OCI-LY3 (cell line): ENCODE results near the gene GPM6B.

Experiments used
- H2AFZ ChIP-seq: fragments of 200-600, 300-600 bp; shearing (Covaris generic); 2 replicates; pipeline ENCODE4 v1.6.0; 2014; ENCODE audit warnings: antibody characterized with exemption, low read depth, low read length
- H3K27ac ChIP-seq: fragments of 200-600, 300-600 bp; sonication (generic); 2 replicates; pipeline ENCODE4 v1.5.1; 2014; ENCODE audit warnings: mild to moderate bottlenecking, low read length, moderate library complexity, mixed read lengths
- H3K27me3 ChIP-seq: fragments of 200-600, 300-600 bp; sonication (generic); 2 replicates; pipeline ENCODE4 v1.6.1; 2014; ENCODE audit warnings: low read depth, low read length, mixed read lengths
- H3K36me3 ChIP-seq: fragments of 200-600, 300-600 bp; sonication (generic); replicated peaks from 2 replicates; pipeline ENCODE3; 2014; ENCODE audit warnings: low read depth, low read length, mixed read lengths
- H3K4me1 ChIP-seq: fragments of 300-600, 200-600 bp; sonication (generic); 2 replicates; pipeline ENCODE4 v1.6.1; 2014; ENCODE audit warnings: low read length, mixed read lengths
- H3K4me2 ChIP-seq: fragments of 200-600, 300-600 bp; sonication (generic); 2 replicates; pipeline ENCODE4 v1.6.1; 2014; ENCODE audit warnings: low read length, mixed read lengths
- H3K4me3 ChIP-seq: fragments of 300-600, 200-600 bp; sonication (generic); 2 replicates; pipeline ENCODE4 v1.5.1; 2014; ENCODE audit warnings: antibody characterized with exemption, mild to moderate bottlenecking, low read length, moderate library complexity
- H3K79me2 ChIP-seq: fragments of 300-600, 200-600 bp; shearing (Covaris generic); 2 replicates; pipeline ENCODE4 v1.6.1; 2014; ENCODE audit warnings: mild to moderate bottlenecking, low read length, mixed read lengths
- H3K9ac ChIP-seq: fragments of 300-600, 200-600 bp; shearing (Covaris generic); 2 replicates; pipeline ENCODE4 v1.6.0; 2014; ENCODE audit warnings: mild to moderate bottlenecking, low read length, moderate library complexity
- H3K9me3 ChIP-seq: fragments of 200-600, 300-600 bp; shearing (Covaris generic); 2 replicates; pipeline ENCODE4 v1.6.1; 2014; ENCODE audit warnings: low read length, mixed read lengths; ENCODE audit not compliant: insufficient read depth
- H4K20me1 ChIP-seq: fragments of 200-600, 300-600 bp; sonication (generic); 2 replicates; pipeline ENCODE4 v1.6.1; 2016; ENCODE audit warnings: low read length, mixed read lengths; ENCODE audit not compliant: insufficient read depth
- CTCF ChIP-seq: fragments of 200-600, 300-600 bp; sonication (generic); IDR thresholded peaks from 2 replicates; pipeline ENCODE4 v1.5.1; 2014; ENCODE audit warnings: antibody characterized with exemption, low read length, low read depth
- EZH2phosphoT487 ChIP-seq: fragments of 200-600 bp; shearing (Covaris generic); IDR thresholded peaks from 2 replicates; pipeline ENCODE4 v1.6.1; 2018; ENCODE audit warnings: antibody characterized with exemption, mixed run types, low read depth

The GPM6B gene

DNA sequence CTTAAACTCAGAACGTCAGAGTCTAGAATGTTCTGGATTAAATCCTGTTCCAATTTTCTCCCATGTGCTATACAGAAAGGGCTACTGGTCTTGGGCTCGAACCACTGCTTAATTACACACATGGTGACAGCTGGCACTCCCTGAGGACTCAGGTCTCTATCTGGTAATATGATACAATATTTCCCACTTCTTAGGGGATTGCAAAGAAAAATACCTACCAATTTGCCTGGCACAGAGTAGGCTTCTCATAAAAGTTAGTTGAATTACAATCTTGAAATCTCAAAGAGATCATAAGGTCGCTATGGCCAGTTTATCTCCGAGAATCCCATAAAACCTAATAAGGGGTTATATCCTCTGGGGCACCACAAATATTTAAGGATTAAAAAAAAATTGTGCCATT lies 8.6 kb downstream of the GPM6B start:
- Histone ChIP-seq H3K9me3 (no peaks in the 10 kb centered on the region), H3K36me3 (no peaks in the 10 kb centered on the region), H3K27ac (no peak overlapping the region), H2AFZ (no peak overlapping the region), H3K9ac (no peak overlapping the region), H3K4me1 (no peaks in the 10 kb centered on the region), H3K79me2 (no peaks in the 10 kb centered on the region), H4K20me1 (no peaks in the 10 kb centered on the region), H3K4me2 (no peak overlapping the region), H3K27me3 (no peaks in the 10 kb centered on the region), H3K4me3 (no peak overlapping the region)
- TF ChIP-seq CTCF (no peak), EZH2phosphoT487 (no peak)

DNA sequence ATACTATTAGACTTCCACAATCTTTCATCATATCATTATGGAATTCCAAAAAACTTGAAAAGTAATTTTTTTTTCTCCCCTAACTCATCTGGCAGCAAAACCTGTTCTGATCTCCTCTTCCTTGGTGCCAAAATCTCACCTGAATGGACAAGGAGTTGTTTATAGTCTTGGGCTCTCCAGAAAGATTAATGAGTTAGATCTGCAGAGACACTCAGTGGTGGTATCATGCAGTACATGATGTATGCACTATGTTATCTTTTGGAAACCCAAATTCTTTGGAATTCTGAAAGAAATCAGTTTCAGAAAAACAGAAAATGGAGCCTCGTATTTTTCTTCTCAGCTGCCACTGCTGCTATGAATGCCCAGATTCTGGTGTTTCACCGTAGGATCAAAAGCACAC lies 11.7 kb downstream of the GPM6B start:
- TF ChIP-seq CTCF (peak; percentile 30), EZH2phosphoT487 (no peak)

GRCh38 chrX:13803116-13803515 lies 13.8 kb downstream of the GPM6B start:
- Histone ChIP-seq H3K4me2 (no peak overlapping the region), H3K4me3 (no peak overlapping the region), H2AFZ (no peak overlapping the region), H3K27me3 (no peaks in the 10 kb centered on the region), H4K20me1 (no peaks in the 10 kb centered on the region), H3K27ac (no peak overlapping the region), H3K9me3 (no peaks in the 10 kb centered on the region), H3K9ac (no peak overlapping the region), H3K36me3 (no peaks in the 10 kb centered on the region), H3K4me1 (no peaks in the 10 kb centered on the region), H3K79me2 (no peaks in the 10 kb centered on the region)
- no peak for TF ChIP-seq EZH2phosphoT487
- TF ChIP-seq CTCF, result no peak

More for the DNA sequence above, 11.7 kb downstream of the GPM6B start:
- no peaks in the 10 kb centered on the region for H4K20me1 ChIP-seq
- no peaks in the 10 kb centered on the region for H3K4me1 ChIP-seq
- no peak overlapping the region for H3K9ac ChIP-seq
- H3K4me3 ChIP-seq, result no peak overlapping the region
- no peaks in the 10 kb centered on the region for H3K9me3 ChIP-seq
- H3K79me2 ChIP-seq, result no peaks in the 10 kb centered on the region
- no peaks in the 10 kb centered on the region for H3K27me3 ChIP-seq
- no peak overlapping the region for H2AFZ ChIP-seq
- H3K27ac ChIP-seq, result no peak overlapping the region
- no peaks in the 10 kb centered on the region for H3K36me3 ChIP-seq
- H3K4me2 ChIP-seq, result no peak overlapping the region

- Histone ChIP-seq H3K36me3 (no peaks in the 10 kb centered on the region), H3K79me2 (no peaks in the 10 kb centered on the region), H3K27ac (no peak overlapping the region), H3K4me2 (no peak overlapping the region), H3K4me3 (no peak overlapping the region), H4K20me1 (no peaks in the 10 kb centered on the region), H2AFZ (no peak overlapping the region), H3K27me3 (no peaks in the 10 kb centered on the region), H3K9ac (no peak overlapping the region), H3K9me3 (no peaks in the 10 kb centered on the region), H3K4me1 (no peaks in the 10 kb centered on the region)
- no peak for TF ChIP-seq CTCF
- TF ChIP-seq EZH2phosphoT487, result no peak
Observed at GRCh38 chrX:13798184-13798583, 18.7 kb downstream of the GPM6B start.
